Measurements from ENCODE around the gene FAM169A. TPM values are rescaled to one million over a fixed set of nuclear protein-coding genes. Genes with fewer than 3 reads are reported as not detected.
"Not testable (repeated sequence)": the region's sequence is repeated elsewhere in the genome, so short reads cannot be mapped to it uniquely, and the experiment has no call there.

FAM169A gene
- total RNA-seq (0.62 TPM), polyA plus RNA-seq (ENCODE audit: insufficient read depth in 1 of 8, insufficient read length in 8 of 8, low replicate concordance in 1 of 8) (under 1 TPM; 0.33 to 0.92 (median 0.62) TPM)
- long read RNA-seq, donor 1: 0 reads
- long read RNA-seq, donor 2: 0 reads
- long read RNA-seq, donor 3: 0 reads
- long read RNA-seq, donor 4: 0 reads
- long read RNA-seq, donor 5: 0 reads
- long read RNA-seq, donor 6: 0 reads
- long read RNA-seq, donor 7: 0 reads
- long read RNA-seq, donor 8: 0 reads
- long read RNA-seq, donor 9: 0 reads
- long read RNA-seq, donor 10: 0 reads
- long read RNA-seq, donor 11: 0 reads

GRCh38 chr5:74865804-74866595 is at the start of gene FAM169A:
FAM169A (minus strand) TSS chr5:74866387; CDS start chr5:74841676, 24,711 bp downstream.
- WGBS (ENCODE audit: insufficient coverage): under 1% methylated on average over 114 of the region's 119 CpGs
- H3K4me3 ChIP-seq (ENCODE audit: low read length): peak within 1 kb of the TSS; percentile 26
- DNase-seq: peak; percentile 39
- no peaks in the 10 kb centered on the region for H3K36me3 ChIP-seq (ENCODE audit: control insufficient read depth, insufficient read depth, low read length)
- H3K27me3 ChIP-seq (ENCODE audit: control insufficient read depth, insufficient read depth, low read length): peaks cover 39% of the 10 kb centered on the region
- H3K9me3 ChIP-seq (replicated peaks; ENCODE audit: control insufficient read depth, low read depth, low read length): no peaks in the 10 kb centered on the region
- peaks cover 9% of the 10 kb centered on the region for H3K4me1 ChIP-seq (ENCODE audit: control insufficient read depth, insufficient read depth, low read length)
- H3K27ac ChIP-seq (ENCODE audit: low read length): no peak within 1 kb of the TSS

- no peak for DNase-seq
- H3K4me1 ChIP-seq (ENCODE audit: control insufficient read depth, insufficient read depth, low read length): no peaks in the 10 kb centered on the region
- no peak overlapping the region for H3K4me3 ChIP-seq (ENCODE audit: low read length)
- H3K27me3 ChIP-seq (ENCODE audit: control insufficient read depth, insufficient read depth, low read length): no peaks in the 10 kb centered on the region
- no peaks in the 10 kb centered on the region for H3K9me3 ChIP-seq (replicated peaks; ENCODE audit: control insufficient read depth, low read depth, low read length)
- WGBS (ENCODE audit: insufficient coverage): no CpG with 5 or more reads among the region's 1 CpG
- H3K27ac ChIP-seq (ENCODE audit: low read length): no peak overlapping the region
- no peaks in the 10 kb centered on the region for H3K36me3 ChIP-seq (ENCODE audit: control insufficient read depth, insufficient read depth, low read length)
Measured at GRCh38 chr5:74915488-74915887, 49.3 kb upstream of the FAM169A start.

- H3K36me3 ChIP-seq (ENCODE audit: control insufficient read depth, insufficient read depth, low read length); H3K9me3 ChIP-seq (replicated peaks; ENCODE audit: control insufficient read depth, low read depth, low read length); H3K27me3 ChIP-seq (ENCODE audit: control insufficient read depth, insufficient read depth, low read length); H3K27ac ChIP-seq (ENCODE audit: low read length); DNase-seq; H3K4me3 ChIP-seq (ENCODE audit: low read length); H3K4me1 ChIP-seq (ENCODE audit: control insufficient read depth, insufficient read depth, low read length): not testable (repeated sequence)
- 83% methylated on average over 1 of the region's 2 CpGs for WGBS (ENCODE audit: insufficient coverage)
Measured at GRCh38 chr5:74911421-74911820, 45.2 kb upstream of the FAM169A start.

GRCh38 chr5:74909888-74910287 is 43.7 kb upstream of the FAM169A start:
- H3K27me3 ChIP-seq (ENCODE audit: control insufficient read depth, insufficient read depth, low read length); H3K36me3 ChIP-seq (ENCODE audit: control insufficient read depth, insufficient read depth, low read length): not testable (repeated sequence)

GRCh38 chr5:74908237-74908636 is 42.0 kb upstream of the FAM169A start:
- not testable (repeated sequence) for DNase-seq; H3K4me1 ChIP-seq (ENCODE audit: control insufficient read depth, insufficient read depth, low read length); H3K27me3 ChIP-seq (ENCODE audit: control insufficient read depth, insufficient read depth, low read length); H3K9me3 ChIP-seq (replicated peaks; ENCODE audit: control insufficient read depth, low read depth, low read length); H3K36me3 ChIP-seq (ENCODE audit: control insufficient read depth, insufficient read depth, low read length); H3K27ac ChIP-seq (ENCODE audit: low read length); H3K4me3 ChIP-seq (ENCODE audit: low read length)
- no CpG with 5 or more reads among the region's 6 CpGs for WGBS (ENCODE audit: insufficient coverage)

More at GRCh38 chr5:74909888-74910287, 43.7 kb upstream of the FAM169A start:
- DNase-seq; H3K4me3 ChIP-seq (ENCODE audit: low read length); H3K4me1 ChIP-seq (ENCODE audit: control insufficient read depth, insufficient read depth, low read length); H3K9me3 ChIP-seq (replicated peaks; ENCODE audit: control insufficient read depth, low read depth, low read length); H3K27ac ChIP-seq (ENCODE audit: low read length): not testable (repeated sequence)

- not testable (repeated sequence) for DNase-seq; H3K4me3 ChIP-seq (ENCODE audit: low read length); H3K4me1 ChIP-seq (ENCODE audit: control insufficient read depth, insufficient read depth, low read length); H3K36me3 ChIP-seq (ENCODE audit: control insufficient read depth, insufficient read depth, low read length); H3K27ac ChIP-seq (ENCODE audit: low read length); H3K9me3 ChIP-seq (replicated peaks; ENCODE audit: control insufficient read depth, low read depth, low read length); H3K27me3 ChIP-seq (ENCODE audit: control insufficient read depth, insufficient read depth, low read length)
- no CpG with 5 or more reads among the region's 4 CpGs for WGBS (ENCODE audit: insufficient coverage)
Measured at GRCh38 chr5:74904713-74905112, 38.5 kb upstream of the FAM169A start.

- Histone ChIP-seq H3K4me3 (ENCODE audit: low read length) (no peak overlapping the region), H3K27me3 (ENCODE audit: control insufficient read depth, insufficient read depth, low read length) (peaks cover 3% of the 10 kb centered on the region), H3K27ac (ENCODE audit: low read length) (no peak overlapping the region), H3K9me3 (replicated peaks; ENCODE audit: control insufficient read depth, low read depth, low read length) (no peaks in the 10 kb centered on the region), H3K4me1 (ENCODE audit: control insufficient read depth, insufficient read depth, low read length) (no peaks in the 10 kb centered on the region), H3K36me3 (ENCODE audit: control insufficient read depth, insufficient read depth, low read length) (no peaks in the 10 kb centered on the region)
- 14% methylated on average over 4 of the region's 4 CpGs for WGBS (ENCODE audit: insufficient coverage)
- no peak for DNase-seq
Measured at GRCh38 chr5:74903165-74903787, 37.1 kb upstream of the FAM169A start.

GRCh38 chr5:74897049-74897448 is 30.9 kb upstream of the FAM169A start:
- H3K4me1 ChIP-seq (ENCODE audit: control insufficient read depth, insufficient read depth, low read length): no peaks in the 10 kb centered on the region
- no peak for DNase-seq
- H3K4me3 ChIP-seq (ENCODE audit: low read length): no peak overlapping the region
- H3K27ac ChIP-seq (ENCODE audit: low read length): no peak overlapping the region
- peaks cover 6% of the 10 kb centered on the region for H3K27me3 ChIP-seq (ENCODE audit: control insufficient read depth, insufficient read depth, low read length)
- peaks cover 4% of the 10 kb centered on the region for H3K9me3 ChIP-seq (replicated peaks; ENCODE audit: control insufficient read depth, low read depth, low read length)
- no peaks in the 10 kb centered on the region for H3K36me3 ChIP-seq (ENCODE audit: control insufficient read depth, insufficient read depth, low read length)
- 80% methylated on average over 1 of the region's 1 CpG for WGBS (ENCODE audit: insufficient coverage)

GRCh38 chr5:74895906-74896305 is 29.7 kb upstream of the FAM169A start:
- Histone ChIP-seq H3K4me1 (ENCODE audit: control insufficient read depth, insufficient read depth, low read length) (no peaks in the 10 kb centered on the region), H3K36me3 (ENCODE audit: control insufficient read depth, insufficient read depth, low read length) (no peaks in the 10 kb centered on the region), H3K9me3 (replicated peaks; ENCODE audit: control insufficient read depth, low read depth, low read length) (peaks cover 4% of the 10 kb centered on the region), H3K27ac (ENCODE audit: low read length) (no peak overlapping the region), H3K27me3 (ENCODE audit: control insufficient read depth, insufficient read depth, low read length) (peaks cover 6% of the 10 kb centered on the region), H3K4me3 (ENCODE audit: low read length) (no peak overlapping the region)
- 53% methylated on average over 5 of the region's 5 CpGs for WGBS (ENCODE audit: insufficient coverage)
- peak; percentile 46 for DNase-seq

- Histone ChIP-seq H3K27ac (ENCODE audit: low read length) (no peak overlapping the region), H3K36me3 (ENCODE audit: control insufficient read depth, insufficient read depth, low read length) (no peaks in the 10 kb centered on the region), H3K4me3 (ENCODE audit: low read length) (no peak overlapping the region), H3K9me3 (replicated peaks; ENCODE audit: control insufficient read depth, low read depth, low read length) (peaks cover 4% of the 10 kb centered on the region), H3K27me3 (ENCODE audit: control insufficient read depth, insufficient read depth, low read length) (peaks cover 7% of the 10 kb centered on the region), H3K4me1 (ENCODE audit: control insufficient read depth, insufficient read depth, low read length) (no peaks in the 10 kb centered on the region)
- DNase-seq: no peak
- 71% methylated on average over 1 of the region's 2 CpGs for WGBS (ENCODE audit: insufficient coverage)
Measured at GRCh38 chr5:74894351-74894750, 28.2 kb upstream of the FAM169A start.
